CD4-positive, alpha-beta T cell (primary cell): Measurements from ENCODE around the gene INKA1. TPM values are rescaled to one million over a fixed set of nuclear protein-coding genes. Genes with fewer than 3 reads are reported as not detected.
"Not testable (repeated sequence)": the region's sequence is repeated elsewhere in the genome, so short reads cannot be mapped to it uniquely, and the experiment has no call there.

ENCODE experiments used
- ATAC-seq: fragments of 200-7000 bp; cut with Tn5 transposase; one replicate; pipeline ENCODE4 v1.10.0; 2022; ENCODE audit warnings: mild to moderate bottlenecking; ENCODE audit not compliant: poor library complexity
- CTCF ChIA-PET: fragments of 350-600 bp; sonication (Branson Sonifier 250); formaldehyde crosslinking; loops from one replicate; lab custom pipeline; 2021; ENCODE audit warnings: antibody characterized with exemption, inconsistent platforms; lab: Charles Lee
- POLR2A ChIA-PET: fragments of 350-600 bp; sonication (Branson Sonifier 250); formaldehyde crosslinking; loops from one replicate; lab custom pipeline; 2021; ENCODE audit warnings: antibody characterized with exemption, inconsistent platforms; lab: Charles Lee
- DNase-seq, 14 experiments: peaks; one replicate each; pipeline ENCODE4 v3.0.0-alpha.2; 2013 to 2020; ENCODE audit warnings: mixed read lengths in 2 of 14
- H3K27ac ChIP-seq, 2 donors: one replicate each; pipeline versions ENCODE4 v1.5.1 to v1.7.0; 2013; ENCODE audit warnings: low read length in 2 of 2, low read depth in 1 of 2, mild to moderate bottlenecking in 1 of 2
- H3K27me3 ChIP-seq, 2 experiments: 1 replicate in 1 of 2; 2 replicates in 1 of 2; pipeline versions ENCODE4 v1.6.1 to v1.7.0; 2013; ENCODE audit warnings: low read length in 2 of 2, control low read depth in 1 of 2, mild to moderate bottlenecking in 1 of 2, moderate library complexity in 1 of 2; ENCODE audit not compliant: insufficient read depth in 2 of 2, control insufficient read depth in 1 of 2
- H3K36me3 ChIP-seq: one replicate; pipeline ENCODE4 v1.6.1; 2013; ENCODE audit warnings: low read length, control low read depth; ENCODE audit not compliant: insufficient read depth
- H3K4me1 ChIP-seq: one replicate; pipeline ENCODE4 v1.6.1; 2013; ENCODE audit warnings: low read length, control low read depth; ENCODE audit not compliant: insufficient read depth
- H3K4me3 ChIP-seq: one replicate; pipeline ENCODE4 v1.5.1; 2013; ENCODE audit warnings: mild to moderate bottlenecking, low read length, moderate library complexity
- H3K9me3 ChIP-seq, 2 experiments: 1 replicate in 1 of 2; 2 replicates in 1 of 2; pipeline versions ENCODE4 v1.6.1 to v1.7.0; 2013; ENCODE audit warnings: low read length in 2 of 2, mild to moderate bottlenecking in 2 of 2, control low read depth in 1 of 2, moderate library complexity in 1 of 2; ENCODE audit not compliant: control insufficient read depth in 1 of 2, insufficient read depth in 1 of 2
- H3K27ac Mint-ChIP-seq: one replicate; pipeline ENCODE4 v1.8.0; 2020; ENCODE audit warnings: mixed read lengths
- H3K27me3 Mint-ChIP-seq: one replicate; pipeline ENCODE4 v1.8.0; 2021; ENCODE audit warnings: mixed read lengths
- H3K36me3 Mint-ChIP-seq: one replicate; pipeline ENCODE4 v1.8.0; 2021; ENCODE audit warnings: low read depth, mixed read lengths
- H3K4me1 Mint-ChIP-seq: one replicate; pipeline ENCODE4 v1.8.0; 2021; ENCODE audit warnings: low read depth, mixed read lengths
- H3K4me3 Mint-ChIP-seq: one replicate; pipeline ENCODE4 v1.8.0; 2020; ENCODE audit warnings: mild to moderate bottlenecking, mixed read lengths
- H3K9me3 Mint-ChIP-seq: one replicate; pipeline ENCODE4 v1.8.0; 2020; ENCODE audit warnings: mixed read lengths
- CTCF ChIP-seq: fragments of 200-600 bp; IDR thresholded peaks from one replicate; pipeline ENCODE4 v1.8.0; 2022; ENCODE audit warnings: antibody characterized with exemption, mild to moderate bottlenecking
- intact Hi-C, 2 experiments: fragments of 100-400 bp; cut with DNase I in 1 of 2; cut with micrococcal nuclease in 1 of 2; formaldehyde crosslinking; loops; one replicate each; pipeline versions ENCODE4 v1.15.1 to v1.9.0; 2023 to 2025; cut with DNase I, micrococcal nuclease
- total RNA-seq, 174 experiments: library from RNA in 2 of 174; stranded (reverse) in 2 of 174; gene quantifications; one replicate each; pipeline ENCODE4 v1.2.3 and lab custom pipeline; 2021 to 2026

The INKA1 gene
- total RNA-seq, 2 experiments from 2014 or later: 0.85 to 0.87 TPM

- Histone ChIP-seq H3K4me3 (no peak overlapping the region), H3K27me3 (no peaks in the 10 kb centered on the region), H3K4me1 (peaks cover 46% of the 10 kb centered on the region), H3K9me3 (no peaks in the 10 kb centered on the region), H3K27ac (no peak overlapping the region), H3K36me3 (peaks cover 28% of the 10 kb centered on the region)
- H3K27ac Mint-ChIP-seq: peak overlapping the region; percentile 3
- H3K9me3 Mint-ChIP-seq: no peaks in the 10 kb centered on the region
- peaks cover 53% of the 10 kb centered on the region for H3K4me1 Mint-ChIP-seq
- intact Hi-C loops: no loop called here
- POLR2A ChIA-PET: interaction anchor here (0.6 kb wide), 1 partner anchor 55 kb away, joined by 3 read pairs; the partner anchor contains the start of gene GMPPB
- H3K4me3 Mint-ChIP-seq: no peak overlapping the region
- DNase-seq (no peak), ATAC-seq (no peak)
- CTCF ChIA-PET: interaction anchor here (1.5 kb wide), 1 partner anchor 23 kb away, joined by 4 read pairs; the partner anchor contains the start of gene INKA1
- TF ChIP-seq CTCF: no peak
- H3K36me3 Mint-ChIP-seq: peaks cover 55% of the 10 kb centered on the region
- H3K27me3 Mint-ChIP-seq: no peaks in the 10 kb centered on the region
Measured at GRCh38 chr3:49779358-49780079, 23.5 kb upstream of the INKA1 start.

DNA sequence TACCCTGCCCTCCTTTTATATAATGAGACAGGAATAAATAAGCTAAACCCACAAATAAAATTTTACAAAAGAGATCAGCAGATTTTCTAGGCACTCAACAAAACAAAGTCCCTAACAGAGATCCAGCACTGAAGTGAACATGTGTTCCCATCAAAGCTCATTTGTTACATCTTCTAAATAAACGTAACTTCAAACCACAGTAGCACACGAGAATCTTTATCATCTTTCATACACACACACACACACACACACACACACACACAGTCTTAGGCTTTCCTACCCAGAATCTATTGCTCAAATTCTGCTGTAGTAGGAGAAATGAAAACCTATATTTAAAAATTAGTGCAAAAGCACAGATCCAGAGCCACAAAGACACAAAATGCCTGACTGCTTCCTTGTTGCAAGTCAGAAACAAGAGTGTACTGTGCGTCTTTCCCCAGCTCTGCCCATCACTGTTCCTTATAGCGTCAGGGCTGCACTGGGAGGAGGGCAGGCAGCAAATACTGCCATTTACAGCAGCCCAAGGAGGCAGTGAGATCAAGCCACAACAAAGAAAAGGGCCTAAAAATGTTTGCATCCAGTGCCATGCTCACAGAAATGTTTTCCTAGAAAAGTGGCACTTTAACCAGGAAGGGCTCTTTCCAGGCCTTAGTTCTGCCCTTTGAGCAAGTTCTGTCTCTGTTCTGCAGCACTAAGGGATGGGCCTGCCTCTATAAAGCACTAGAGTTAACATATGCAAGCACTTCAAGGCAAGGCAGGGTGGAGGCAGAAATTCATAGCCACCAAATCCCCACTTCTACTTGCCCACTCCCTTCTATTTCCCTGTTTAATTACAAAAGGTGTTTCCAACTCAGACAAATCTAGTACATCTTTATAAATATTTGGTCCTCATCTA, 22.7 kb upstream of the INKA1 start:
- no peaks in the 10 kb centered on the region for H3K9me3 Mint-ChIP-seq
- no peak for DNase-seq
- peaks cover 52% of the 10 kb centered on the region for H3K36me3 Mint-ChIP-seq
- peaks cover 54% of the 10 kb centered on the region for H3K4me1 Mint-ChIP-seq
- H3K27ac Mint-ChIP-seq: peak overlapping the region; percentile 3
- H3K4me3 Mint-ChIP-seq: no peak overlapping the region
- H3K27me3 Mint-ChIP-seq: no peaks in the 10 kb centered on the region
- Histone ChIP-seq H3K27ac (no peak overlapping the region), H3K4me1 (peaks cover 54% of the 10 kb centered on the region), H3K36me3 (peaks cover 28% of the 10 kb centered on the region), H3K9me3 (no peaks in the 10 kb centered on the region), H3K27me3 (no peaks in the 10 kb centered on the region), H3K4me3 (no peak overlapping the region)
- CTCF ChIA-PET: interaction anchor here (1.5 kb wide), 1 partner anchor 22 kb away, joined by 4 read pairs; the partner anchor contains the start of gene INKA1
- TF ChIP-seq CTCF: no peak
- POLR2A ChIA-PET: interaction anchor here (0.6 kb wide), 1 partner anchor 56 kb away, joined by 3 read pairs; the partner anchor contains the start of gene GMPPB
- no peak for ATAC-seq
- intact Hi-C loops: no loop called here

DNA sequence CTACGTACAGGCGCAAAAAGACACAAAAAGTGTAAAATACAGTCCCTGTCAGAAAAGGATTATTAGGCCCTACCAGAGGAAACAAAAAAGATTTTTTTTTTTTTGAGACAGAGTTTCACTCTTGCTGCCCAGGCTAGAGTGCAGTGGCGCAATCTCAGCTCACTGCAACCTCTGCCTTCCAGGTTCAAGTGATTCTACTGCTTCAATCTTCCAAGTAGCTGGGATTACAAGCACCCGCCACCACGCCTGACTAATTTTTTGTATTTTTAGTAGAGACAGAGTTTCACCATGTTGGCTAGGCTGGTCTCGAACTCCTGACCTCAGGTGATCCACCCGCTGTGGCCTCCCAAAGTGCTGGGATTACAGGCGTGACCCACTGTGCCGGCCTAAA, 22.1 kb upstream of the INKA1 start:
- H3K4me3 ChIP-seq, H3K4me3 Mint-ChIP-seq, ATAC-seq, H3K27me3 Mint-ChIP-seq, H3K9me3 ChIP-seq, CTCF ChIA-PET, H3K9me3 Mint-ChIP-seq, POLR2A ChIA-PET, intact Hi-C loops, H3K27me3 ChIP-seq, H3K27ac ChIP-seq: not testable (repeated sequence)
- H3K36me3 ChIP-seq: peaks cover 28% of the 10 kb centered on the region
- Mint-ChIP-seq H3K36me3 (peaks cover 51% of the 10 kb centered on the region), H3K4me1 (peaks cover 53% of the 10 kb centered on the region), H3K27ac (peak overlapping the region; percentile 3)
- DNase-seq: peak in 1 of 14 experiments; percentile 2
- peaks cover 60% of the 10 kb centered on the region for H3K4me1 ChIP-seq
